Tibial artery (tissue), 4 donors: ENCODE data around the gene UBE2M.
A peak's percentile ranks its signal among the peaks of the same experiment; 100 is the strongest.

ENCODE experiments used
- DNase-seq, 2 donors: peaks; one replicate each; pipeline ENCODE4 v3.0.0-alpha.2; 2019
- H3K27ac ChIP-seq, 2 donors: fragments of 200-600 bp; sonication (generic) in 1 of 2; 1 replicate in 1 of 2; 2 replicates in 1 of 2; pipeline ENCODE4 v1.5.1; 2018 to 2019; ENCODE audit warnings: mild to moderate bottlenecking in 1 of 2
- H3K27me3 ChIP-seq, 2 donors: fragments of 200-600 bp; sonication (generic) in 1 of 2; one replicate each; pipeline versions ENCODE4 v1.5.1 to v1.6.0; 2016 to 2019
- H3K36me3 ChIP-seq, 3 donors: fragments of 200-600 bp; sonication (generic) in 2 of 3; one replicate each; pipeline ENCODE4 v1.5.1; 2016 to 2019; ENCODE audit warnings: mild to moderate bottlenecking in 2 of 3
- H3K4me1 ChIP-seq, 4 donors: fragments of 200-600 bp; sonication (generic) in 2 of 4; 1 replicate in 3 of 4; 2 replicates in 1 of 4; pipeline ENCODE4 v1.5.1; 2016 to 2019
- H3K4me3 ChIP-seq, 2 donors: fragments of 200-600 bp; sonication (generic) in 1 of 2; 1 replicate in 1 of 2; 2 replicates in 1 of 2; pipeline ENCODE4 v1.5.1; 2018 to 2019; ENCODE audit warnings: mild to moderate bottlenecking in 2 of 2
- H3K9me3 ChIP-seq, 3 donors: fragments of 200-600 bp; sonication (generic) in 1 of 3; one replicate each; pipeline ENCODE4 v1.5.1; 2016 to 2019
- intact Hi-C: fragments of 100-400 bp; cut with DNase I; formaldehyde crosslinking; loops from one replicate; pipeline ENCODE4 v1.15.0; 2023; ENCODE audit warnings: low total_unique reads
- TF ChIP-seq, protein P1 (sequence below), 2 experiments: fragments of 200-600 bp in 1 of 2; fragments of 450-650 bp in 1 of 2; IDR thresholded peaks; one replicate each; pipeline ENCODE4 v1.5.1; 2017 to 2019; ENCODE audit warnings: antibody characterized with exemption in 2 of 2, mild to moderate bottlenecking in 1 of 2, moderate library complexity in 1 of 2

UBE2M gene

DNA sequence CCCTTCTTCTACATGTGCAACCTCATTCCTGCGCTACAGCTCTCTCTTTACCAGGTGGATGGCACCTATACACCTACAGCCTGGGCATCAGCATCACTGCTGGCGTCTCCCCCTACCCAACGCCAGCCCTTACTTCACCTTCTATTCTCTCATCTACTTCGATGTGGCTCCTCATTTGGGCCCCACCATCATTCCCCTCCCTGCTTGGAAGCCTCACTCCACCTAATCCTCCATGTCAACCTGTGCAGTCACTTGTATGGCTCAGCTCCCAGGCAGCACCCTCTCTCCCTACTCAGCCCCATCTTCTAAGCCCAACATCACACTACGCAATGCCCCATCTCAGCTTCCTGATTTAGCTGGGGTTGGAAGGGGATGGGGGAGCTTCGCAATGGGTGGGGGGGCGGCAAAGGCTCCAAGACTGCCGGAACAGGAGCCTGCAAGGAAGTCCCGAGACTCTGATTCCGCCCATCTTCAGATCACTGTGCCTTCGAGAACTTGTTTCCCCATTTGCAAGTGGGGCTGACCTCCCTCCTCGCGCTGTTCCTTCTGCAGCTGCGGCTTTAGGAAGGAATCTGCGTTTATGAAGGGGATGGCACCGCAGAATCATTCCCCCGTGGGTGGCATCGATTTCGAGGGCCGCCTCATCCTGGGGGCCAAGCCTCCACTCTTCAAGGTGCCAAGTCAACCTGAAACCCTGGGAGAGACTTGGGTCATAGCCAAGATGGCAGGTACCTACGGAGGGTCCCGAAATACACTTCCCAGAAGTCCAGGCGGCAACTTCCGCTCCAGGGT lies 13.8 kb upstream of the UBE2M start:
- H3K36me3 ChIP-seq = peaks cover 0 to 31% (median 8%) of the 10 kb centered on the region in 3 donors
- peaks cover 0 to 33% (median 24%) of the 10 kb centered on the region in 4 donors for H3K4me1 ChIP-seq
- TF ChIP-seq, protein P1, sequence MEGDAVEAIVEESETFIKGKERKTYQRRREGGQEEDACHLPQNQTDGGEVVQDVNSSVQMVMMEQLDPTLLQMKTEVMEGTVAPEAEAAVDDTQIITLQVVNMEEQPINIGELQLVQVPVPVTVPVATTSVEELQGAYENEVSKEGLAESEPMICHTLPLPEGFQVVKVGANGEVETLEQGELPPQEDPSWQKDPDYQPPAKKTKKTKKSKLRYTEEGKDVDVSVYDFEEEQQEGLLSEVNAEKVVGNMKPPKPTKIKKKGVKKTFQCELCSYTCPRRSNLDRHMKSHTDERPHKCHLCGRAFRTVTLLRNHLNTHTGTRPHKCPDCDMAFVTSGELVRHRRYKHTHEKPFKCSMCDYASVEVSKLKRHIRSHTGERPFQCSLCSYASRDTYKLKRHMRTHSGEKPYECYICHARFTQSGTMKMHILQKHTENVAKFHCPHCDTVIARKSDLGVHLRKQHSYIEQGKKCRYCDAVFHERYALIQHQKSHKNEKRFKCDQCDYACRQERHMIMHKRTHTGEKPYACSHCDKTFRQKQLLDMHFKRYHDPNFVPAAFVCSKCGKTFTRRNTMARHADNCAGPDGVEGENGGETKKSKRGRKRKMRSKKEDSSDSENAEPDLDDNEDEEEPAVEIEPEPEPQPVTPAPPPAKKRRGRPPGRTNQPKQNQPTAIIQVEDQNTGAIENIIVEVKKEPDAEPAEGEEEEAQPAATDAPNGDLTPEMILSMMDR (IDR thresholded peaks at IDR 0.05) = no peak
- H3K4me3 ChIP-seq = peak overlapping the region; percentile 59 to 63
- intact Hi-C loops = no loop called here
- peak overlapping the region; percentile 86 to 91 for H3K27ac ChIP-seq
- no peaks in the 10 kb centered on the region for H3K27me3 ChIP-seq
- peak in 1 of 2 donors; percentile 63 for DNase-seq
- H3K9me3 ChIP-seq = no peaks in the 10 kb centered on the region

DNA sequence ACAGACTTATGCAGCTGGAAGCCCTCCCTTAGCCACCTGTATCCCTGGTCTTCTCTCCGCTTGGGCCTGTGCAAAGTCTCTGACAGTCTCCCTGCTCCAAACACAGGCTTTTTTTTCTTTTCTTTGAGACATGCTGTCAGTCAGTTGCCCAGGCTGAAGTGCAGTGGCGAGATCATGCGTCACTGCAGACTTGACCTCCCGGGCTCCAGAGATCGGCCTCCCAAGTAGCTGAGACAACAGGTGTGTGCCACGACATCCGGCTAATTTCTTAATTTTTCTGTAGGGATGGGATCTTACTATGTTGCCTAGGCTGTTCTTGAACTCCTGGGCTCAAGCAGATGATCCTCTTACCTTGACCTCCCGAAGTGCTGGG lies 13.2 kb upstream of the UBE2M start:
- Histone ChIP-seq H3K4me3 (no peak overlapping the region), H3K4me1 (peaks cover 0 to 26% (median 21%) of the 10 kb centered on the region in 4 donors), H3K27me3 (no peaks in the 10 kb centered on the region), H3K27ac (no peak overlapping the region), H3K9me3 (no peaks in the 10 kb centered on the region), H3K36me3 (peaks cover 0 to 37% (median 9%) of the 10 kb centered on the region in 3 donors)
- intact Hi-C loops = no loop called here
- TF ChIP-seq, protein P1 (IDR thresholded peaks at IDR 0.05) = no peak
- peak in 1 of 2 donors; percentile 62 for DNase-seq

DNA sequence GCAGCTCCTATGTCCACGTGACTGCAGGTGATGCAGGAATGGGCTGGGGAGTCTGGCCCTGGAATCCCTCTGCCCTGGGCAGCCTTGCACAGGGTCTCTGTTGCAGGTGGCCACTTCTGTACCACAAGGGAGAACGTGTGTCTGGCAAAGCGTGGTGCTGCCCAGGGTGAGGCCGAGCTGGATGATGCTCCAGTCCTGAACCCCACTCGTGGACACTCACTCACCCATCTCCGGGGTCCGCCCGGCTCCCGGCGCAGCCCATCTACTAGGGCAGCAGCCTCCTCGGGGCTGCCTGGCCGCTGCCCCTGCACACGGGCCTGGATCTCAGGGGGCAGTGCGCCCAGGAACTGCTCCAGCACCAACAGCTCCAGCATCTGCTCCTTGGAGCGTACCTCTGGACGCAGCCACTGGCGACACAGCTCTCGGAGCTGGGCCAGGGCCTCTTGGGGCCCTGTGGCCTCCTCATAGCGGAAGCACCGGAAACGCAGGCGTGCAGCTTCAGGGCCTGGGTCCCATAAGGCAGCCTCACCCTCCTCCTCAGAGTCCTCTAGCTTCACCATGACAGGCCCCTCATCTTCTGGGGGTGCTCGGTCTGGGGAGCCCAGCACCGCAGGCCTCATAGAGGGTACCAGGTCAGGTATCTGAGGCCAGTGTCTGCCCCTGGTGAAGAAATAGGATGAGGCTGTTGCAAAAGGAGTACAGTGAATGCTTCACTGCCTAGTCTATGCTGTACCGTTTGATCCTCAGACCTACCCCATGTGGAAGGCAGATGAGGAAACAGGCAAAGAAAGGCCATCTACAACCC lies 12.6 kb upstream of the UBE2M start:
- intact Hi-C loops = no loop called here
- H3K4me1 ChIP-seq = peaks cover 0 to 20% (median 18%) of the 10 kb centered on the region in 4 donors
- H3K4me3 ChIP-seq = no peak overlapping the region
- H3K36me3 ChIP-seq = peaks cover 0 to 41% (median 9%) of the 10 kb centered on the region in 3 donors
- no peaks in the 10 kb centered on the region for H3K27me3 ChIP-seq
- TF ChIP-seq, protein P1 (IDR thresholded peaks at IDR 0.05) = no peak
- no peaks in the 10 kb centered on the region for H3K9me3 ChIP-seq
- H3K27ac ChIP-seq = no peak overlapping the region
- peak in 1 of 2 donors; percentile 64 for DNase-seq

DNA sequence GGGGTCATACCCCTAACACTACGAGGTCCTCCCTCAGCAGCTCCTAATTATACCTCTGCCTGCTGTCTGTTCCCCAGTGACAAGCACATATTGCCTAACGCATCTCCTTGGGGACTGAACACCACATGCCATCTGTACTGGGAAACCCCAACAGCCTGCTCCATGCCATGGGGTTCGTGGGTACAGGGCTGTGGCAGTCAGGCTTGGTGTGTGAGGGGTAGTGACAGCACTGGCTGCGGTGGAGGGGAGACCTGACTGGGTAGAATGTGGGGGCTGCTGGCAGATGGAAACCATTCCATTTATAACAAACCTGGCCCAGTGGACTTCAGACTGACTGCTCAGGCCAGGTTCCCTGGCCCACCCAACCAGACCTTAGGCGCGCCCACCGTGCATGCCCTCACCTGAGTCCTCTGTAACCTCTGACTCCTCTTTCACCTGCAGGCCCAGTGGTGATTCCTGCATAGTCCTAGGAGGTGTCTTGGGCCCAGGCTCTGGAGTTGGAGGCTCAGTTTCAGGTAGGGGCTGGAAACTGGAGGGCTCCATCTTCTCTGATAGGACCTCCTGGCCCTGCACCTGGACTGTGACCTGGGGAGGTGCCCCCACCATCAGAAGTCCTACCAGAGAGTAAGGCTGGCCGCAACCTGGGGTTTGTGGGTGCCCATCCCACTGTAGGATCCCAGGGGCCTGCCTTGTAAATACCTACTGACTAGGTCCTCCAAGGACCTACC lies 11.7 kb upstream of the UBE2M start:
- Histone ChIP-seq H3K36me3 (peaks cover 0 to 41% (median 9%) of the 10 kb centered on the region in 3 donors), H3K9me3 (no peaks in the 10 kb centered on the region), H3K27me3 (no peaks in the 10 kb centered on the region), H3K27ac (no peak overlapping the region), H3K4me3 (no peak overlapping the region), H3K4me1 (peaks cover 0 to 20% (median 17%) of the 10 kb centered on the region in 4 donors)
- peak in 1 of 2 donors; percentile 58 for DNase-seq
- intact Hi-C loops = no loop called here
- TF ChIP-seq, protein P1 (IDR thresholded peaks at IDR 0.05) = no peak

GRCh38 chr19:58569191-58569942 lies 11.0 kb upstream of the UBE2M start:
- H3K9me3 ChIP-seq = no peaks in the 10 kb centered on the region
- no peak overlapping the region for H3K27ac ChIP-seq
- H3K4me1 ChIP-seq = peaks cover 0 to 17% (median 15%) of the 10 kb centered on the region in 4 donors
- TF ChIP-seq, protein P1 (IDR thresholded peaks at IDR 0.05) = no peak
- no peak overlapping the region for H3K4me3 ChIP-seq
- peaks cover 0 to 41% (median 9%) of the 10 kb centered on the region in 3 donors for H3K36me3 ChIP-seq
- peak; percentile 14 to 39 for DNase-seq
- H3K27me3 ChIP-seq = no peaks in the 10 kb centered on the region
- intact Hi-C loops = no loop called here
